SK-N-MC (cell line): ENCODE data around the gene RNF212B.

ENCODE experiments used
- EZH2 ChIP-seq: fragments of 200-600 bp; sonication (generic); IDR thresholded peaks from one replicate; pipeline ENCODE4 v1.6.1; 2017; ENCODE audit warnings: antibody characterized with exemption
- FOXP2 ChIP-seq: optimal IDR thresholded peaks from 2 replicates; pipeline ENCODE3; 2011; ENCODE audit warnings: mild to moderate bottlenecking, moderate library complexity; ENCODE audit not compliant: insufficient read depth; ENCODE audit errors: extremely low read length, control extremely low read depth
- POLR2AphosphoS5 ChIP-seq: IDR thresholded peaks from 2 replicates; pipeline ENCODE4 v1.6.1; 2012; ENCODE audit warnings: mild to moderate bottlenecking, low read depth, low read length, borderline replicate concordance

DNA sequence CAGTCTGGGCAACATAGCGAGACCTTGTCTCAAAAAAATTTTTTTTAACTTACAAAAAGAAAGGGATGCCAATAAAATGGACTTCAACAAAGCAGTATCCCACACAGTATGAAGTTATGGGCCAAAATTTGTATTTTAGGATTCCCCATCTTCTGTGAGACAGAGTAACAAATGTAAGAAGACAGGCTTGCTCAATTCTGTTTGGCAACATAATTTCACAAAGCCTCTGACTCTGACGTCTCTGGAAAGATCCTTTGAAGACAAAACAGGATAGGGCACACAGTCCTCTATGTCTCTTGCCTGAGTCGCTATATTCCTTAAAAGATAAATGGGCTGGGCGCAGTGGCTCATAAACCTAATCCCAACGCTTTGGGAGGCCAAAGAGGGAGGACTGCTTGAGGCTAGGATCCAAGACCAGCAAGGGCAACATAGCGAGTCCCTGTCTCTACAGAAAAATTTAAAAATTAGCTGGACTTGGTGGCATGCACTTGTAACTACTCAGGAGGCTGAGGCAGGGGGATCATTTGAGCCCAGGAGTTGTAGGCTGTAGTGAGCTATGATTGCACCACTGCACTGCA, 49.3 kb downstream of the RNF212B start:
- TF ChIP-seq EZH2: no peak
- TF ChIP-seq POLR2AphosphoS5: no peak
- no peak for TF ChIP-seq FOXP2
